GM20431 (cell line): ENCODE data around the gene RAB3A.

ENCODE experiments used
- in situ Hi-C: fragments of 300-500 bp; cut with MseI, MboI; formaldehyde crosslinking; loops from one replicate; pipeline ENCODE4 v1.15.0; 2020; ENCODE audit warnings: low sequenced_read_pairs; ENCODE audit not compliant: unreplicated experiment

The RAB3A gene

DNA sequence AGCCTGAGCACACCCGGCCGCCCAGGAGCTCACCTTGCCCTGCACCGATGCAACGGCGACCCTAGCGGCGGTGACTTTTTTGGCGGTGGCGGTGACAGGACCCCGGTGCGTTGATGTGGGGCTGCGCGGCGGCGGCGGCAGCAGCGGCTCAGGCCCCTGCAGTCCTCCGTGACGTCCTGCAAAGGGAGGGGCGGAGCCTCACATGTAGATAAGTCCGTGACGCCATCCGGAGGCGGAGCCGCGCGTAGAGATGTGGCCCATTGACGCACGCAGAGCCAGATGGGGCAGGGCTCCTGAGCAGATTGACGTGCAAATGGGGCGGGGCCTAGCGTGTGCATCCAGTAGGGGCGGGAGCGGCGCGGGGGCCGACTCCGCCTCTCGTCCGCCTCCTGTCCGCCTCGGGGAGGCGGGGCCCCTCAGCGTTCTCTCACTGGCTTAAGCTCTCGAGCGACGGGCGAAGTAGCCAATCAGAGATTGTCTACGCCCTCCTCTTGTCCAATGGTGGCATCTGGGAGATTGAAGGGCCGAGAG is at the start of gene RAB3A:
Gene RAB3A, minus strand, starts transcription at position 180 of the 531 bp plus-strand sequence. CDS start 1,302 bp downstream, outside the sequence.
- in situ Hi-C loops, result no loop called here

DNA sequence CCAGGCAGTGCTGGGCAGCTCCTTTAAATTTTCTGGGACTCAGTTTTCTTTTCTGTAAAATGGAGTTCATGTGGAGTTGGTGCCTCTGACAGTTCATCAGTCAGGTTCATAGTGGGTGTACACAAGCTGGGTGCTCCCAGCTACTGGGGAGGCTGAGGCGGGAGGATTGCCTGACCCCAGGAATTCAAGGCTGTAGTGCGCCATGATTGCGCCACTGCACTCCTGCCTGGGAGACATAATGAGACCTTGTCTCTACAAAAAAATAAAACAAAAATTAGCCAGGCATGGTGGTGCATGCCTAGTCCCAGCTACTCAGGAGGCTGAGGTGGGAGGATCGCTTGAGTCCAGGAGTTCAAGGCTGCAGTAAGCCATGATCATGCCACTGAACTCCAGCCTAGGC is 49.3 kb upstream of the RAB3A start:
- in situ Hi-C loops, result no loop called here

DNA sequence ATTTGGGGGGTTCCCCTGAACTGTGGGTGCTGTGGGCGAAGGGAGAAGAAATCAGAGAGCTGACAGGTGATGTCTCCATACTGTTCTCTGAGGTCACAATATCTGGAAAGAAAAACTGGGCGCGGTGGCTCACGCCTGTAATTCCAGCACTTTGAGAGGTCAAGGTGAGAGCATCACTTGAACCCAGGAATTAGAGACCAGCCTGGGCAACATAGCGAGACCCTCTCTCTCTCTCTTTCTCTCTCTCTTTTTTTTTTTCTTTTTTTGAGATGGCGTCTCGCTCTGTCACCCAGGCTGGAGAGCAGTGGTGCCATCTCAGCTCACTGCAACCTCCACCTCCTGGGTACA is 48.5 kb upstream of the RAB3A start:
- in situ Hi-C loops, result no loop called here

- in situ Hi-C loops, result no loop called here
Measured at GRCh38 chr19:18251587-18252369, 47.9 kb upstream of the RAB3A start.

GRCh38 chr19:18249834-18250233 is 46.0 kb upstream of the RAB3A start:
- in situ Hi-C loops, result no loop called here

- in situ Hi-C loops, result no loop called here
Measured at GRCh38 chr19:18245297-18245696, 41.5 kb upstream of the RAB3A start.

- in situ Hi-C loops, result no loop called here
Measured at GRCh38 chr19:18239303-18239702, 35.5 kb upstream of the RAB3A start.

GRCh38 chr19:18234194-18234593 is 30.4 kb upstream of the RAB3A start:
- in situ Hi-C loops, result no loop called here

DNA sequence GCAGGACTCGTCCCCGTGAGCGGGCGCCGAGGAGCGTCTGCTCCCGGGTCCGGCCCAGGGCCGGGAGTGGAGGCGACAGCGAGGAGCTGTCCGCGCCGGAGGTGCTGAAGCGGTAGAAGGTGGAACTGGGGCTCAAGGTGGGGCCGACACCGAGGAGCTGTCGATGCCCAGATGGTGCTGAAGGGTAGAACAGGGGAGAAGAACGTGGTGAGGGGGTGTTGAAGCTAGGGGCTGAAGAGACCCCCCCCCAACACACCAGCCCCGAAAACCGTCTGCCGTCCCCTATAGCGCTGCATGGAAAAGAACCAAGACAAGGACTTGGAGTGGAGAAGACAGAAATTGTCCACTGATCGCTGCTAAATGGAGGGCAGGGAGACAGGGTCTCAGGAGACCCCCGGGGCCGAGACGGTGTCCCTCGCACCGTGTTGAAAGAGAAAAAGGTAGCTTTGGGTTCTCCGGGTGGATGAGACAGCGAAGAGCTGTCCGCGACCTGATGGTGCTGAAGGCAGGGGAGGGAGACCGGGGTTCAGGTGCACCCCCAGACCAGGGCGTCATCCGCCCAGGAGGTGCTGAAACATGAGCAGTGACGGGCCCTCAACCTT is 29.5 kb upstream of the RAB3A start:
- in situ Hi-C loops, result no loop called here

- in situ Hi-C loops, result no loop called here
Measured at GRCh38 chr19:18232540-18233223, 28.8 kb upstream of the RAB3A start.

DNA sequence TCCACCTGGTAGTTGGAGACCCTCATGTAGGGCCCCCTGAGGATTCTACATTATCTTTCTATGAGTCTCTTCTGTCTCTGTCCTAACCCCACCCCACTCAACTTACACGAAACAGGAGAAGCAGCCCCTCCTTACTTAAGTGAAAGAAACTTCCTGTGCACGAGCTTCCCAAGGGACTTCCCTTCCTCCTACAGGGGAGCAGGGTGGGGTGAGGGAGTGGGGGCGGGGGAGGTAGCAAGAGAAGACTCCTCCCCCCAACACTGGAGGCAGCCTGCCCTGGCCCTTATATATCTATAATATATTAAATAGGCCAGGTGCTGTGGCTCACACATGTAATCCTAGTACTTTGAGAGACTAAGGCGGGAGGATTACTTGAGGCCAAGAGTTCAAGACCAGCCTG is 27.9 kb upstream of the RAB3A start:
- in situ Hi-C loops, result no loop called here

DNA sequence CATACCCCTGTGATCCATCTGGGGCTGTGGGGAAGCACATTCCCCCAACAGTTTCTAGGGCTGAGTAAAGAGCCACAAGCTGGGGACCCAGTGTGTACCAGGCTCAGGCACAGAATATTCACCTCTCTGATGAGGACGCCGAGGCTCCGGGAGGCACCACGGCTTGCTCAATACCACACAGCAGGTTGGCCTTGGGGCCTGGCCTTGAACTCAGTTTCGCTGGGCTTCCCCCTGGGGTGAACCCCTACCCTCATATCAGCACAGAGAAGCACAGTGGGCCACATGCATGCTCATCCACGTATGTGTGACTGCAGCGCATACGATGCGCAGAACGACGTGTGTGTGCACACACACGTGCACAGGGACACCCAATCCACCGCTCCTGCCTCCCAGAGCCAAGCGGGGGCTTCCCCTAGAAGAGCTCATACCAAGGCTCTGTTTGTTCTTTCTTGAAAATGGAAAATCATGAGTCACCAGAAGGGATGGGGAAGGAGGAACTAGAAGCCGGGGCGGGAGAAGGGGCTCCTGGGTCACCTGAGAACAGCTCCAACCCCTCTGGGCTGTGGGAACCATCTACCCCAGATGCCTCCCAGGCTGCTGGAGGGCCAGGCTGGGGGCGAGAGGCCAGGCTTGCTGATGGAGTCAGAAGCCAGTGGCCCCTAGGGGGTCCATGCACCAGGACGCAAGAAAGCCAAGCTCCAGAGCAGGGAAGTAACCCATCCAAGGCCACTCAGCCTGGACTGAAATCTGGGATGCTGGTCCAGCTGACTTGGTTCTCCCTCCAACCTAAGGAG is 27.3 kb upstream of the RAB3A start:
- in situ Hi-C loops, result no loop called here

DNA sequence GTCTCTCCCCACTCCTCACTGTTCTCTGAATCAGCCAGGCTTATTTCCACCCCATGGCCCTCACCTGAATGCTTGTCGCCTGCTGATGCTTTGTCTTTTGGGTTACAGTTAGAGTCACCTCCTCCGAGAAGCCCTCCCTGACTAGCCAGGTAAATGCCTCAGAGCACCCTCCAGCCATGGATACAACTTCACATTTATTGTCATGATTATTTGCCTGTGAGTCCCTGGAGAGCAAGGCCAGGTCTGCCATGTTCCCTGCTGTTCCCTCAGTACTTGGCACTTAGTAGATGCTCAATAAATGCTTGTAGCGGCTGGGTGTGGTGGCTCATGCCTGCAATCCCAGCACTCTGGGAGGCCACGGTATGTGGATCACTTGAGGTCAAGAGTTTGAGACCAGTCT is 26.1 kb upstream of the RAB3A start:
- in situ Hi-C loops, result no loop called here

DNA sequence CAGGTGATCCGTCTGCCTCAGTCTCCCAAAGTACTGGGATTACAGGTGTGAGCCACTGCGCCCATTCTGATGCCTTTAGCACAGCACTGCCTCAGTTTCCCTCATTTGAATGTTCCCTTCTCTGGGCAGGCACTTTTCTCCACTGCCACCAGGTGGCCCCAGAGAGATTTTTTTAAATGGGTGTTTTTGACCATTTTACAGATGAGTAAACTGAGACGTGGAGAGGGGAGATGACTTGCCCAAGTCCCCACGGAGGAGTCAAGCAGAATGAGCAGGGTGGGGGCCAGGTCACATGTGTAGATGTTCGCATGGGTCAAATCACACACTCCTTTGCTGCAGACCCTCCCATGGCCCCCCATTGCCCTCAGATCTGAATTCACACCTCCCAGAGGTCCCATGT is 25.6 kb upstream of the RAB3A start:
- in situ Hi-C loops, result no loop called here

DNA sequence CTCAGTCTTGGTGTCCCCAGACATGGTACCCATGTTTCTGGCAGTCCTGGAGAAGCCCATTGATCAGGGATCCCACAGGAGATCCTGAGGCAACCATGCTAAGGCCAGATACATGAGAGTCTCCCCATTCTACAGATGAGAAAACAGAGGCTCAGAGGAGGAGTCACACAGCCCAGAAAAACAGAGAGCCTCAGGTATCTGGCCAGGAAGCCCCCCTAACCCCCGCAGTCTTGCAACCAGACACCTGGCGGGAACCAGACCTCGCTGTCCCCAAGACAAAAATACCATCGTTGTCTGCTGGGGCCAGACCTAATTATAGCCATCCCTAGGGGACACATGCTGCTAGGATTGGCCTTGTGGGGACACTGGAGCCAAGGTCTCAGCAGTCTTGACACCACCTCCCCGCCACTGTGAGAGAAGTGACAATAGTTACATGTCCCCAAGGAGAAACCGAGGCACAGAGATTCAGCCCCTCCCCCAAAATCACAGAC is 24.0 kb upstream of the RAB3A start:
- in situ Hi-C loops, result no loop called here

DNA sequence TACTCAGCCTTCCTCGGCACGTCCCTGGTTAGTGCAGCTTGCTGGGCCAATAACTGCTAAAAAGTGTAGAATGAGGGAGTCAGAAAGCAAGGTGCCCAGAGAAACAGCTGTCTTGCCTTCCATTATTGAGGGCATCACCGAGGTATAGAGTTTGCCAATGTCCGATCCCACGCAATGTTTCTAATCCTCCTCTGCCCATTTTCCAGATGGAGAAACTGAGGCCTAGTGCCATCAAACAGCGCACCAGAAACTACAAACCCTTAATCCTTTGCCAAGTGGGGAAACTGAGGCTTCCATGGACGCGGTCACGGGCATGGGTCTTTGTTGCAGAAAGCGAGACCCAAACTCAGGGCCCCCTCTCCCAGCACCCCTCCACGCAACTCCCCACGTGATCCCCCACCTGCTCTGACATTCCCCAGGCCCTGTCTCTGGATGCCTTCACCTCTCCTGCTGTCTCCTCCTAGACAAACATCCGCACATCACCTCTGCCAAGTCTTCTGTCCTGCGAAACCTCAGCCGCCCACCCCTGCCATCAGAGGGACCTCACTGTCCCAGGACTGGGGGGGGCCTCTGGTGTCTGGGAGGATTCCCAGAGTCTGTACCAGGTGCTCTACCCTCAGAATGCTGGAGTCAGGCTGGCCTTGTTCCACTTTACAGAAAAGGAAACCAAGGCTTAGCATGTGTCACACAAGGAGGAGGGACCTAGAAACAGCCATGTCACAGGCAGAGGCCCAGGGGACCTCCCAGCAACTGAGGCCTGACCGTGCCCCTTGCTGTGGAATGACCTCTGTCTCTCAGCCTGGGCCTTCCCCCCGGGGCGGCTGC is 23.3 kb upstream of the RAB3A start:
- in situ Hi-C loops, result no loop called here

DNA sequence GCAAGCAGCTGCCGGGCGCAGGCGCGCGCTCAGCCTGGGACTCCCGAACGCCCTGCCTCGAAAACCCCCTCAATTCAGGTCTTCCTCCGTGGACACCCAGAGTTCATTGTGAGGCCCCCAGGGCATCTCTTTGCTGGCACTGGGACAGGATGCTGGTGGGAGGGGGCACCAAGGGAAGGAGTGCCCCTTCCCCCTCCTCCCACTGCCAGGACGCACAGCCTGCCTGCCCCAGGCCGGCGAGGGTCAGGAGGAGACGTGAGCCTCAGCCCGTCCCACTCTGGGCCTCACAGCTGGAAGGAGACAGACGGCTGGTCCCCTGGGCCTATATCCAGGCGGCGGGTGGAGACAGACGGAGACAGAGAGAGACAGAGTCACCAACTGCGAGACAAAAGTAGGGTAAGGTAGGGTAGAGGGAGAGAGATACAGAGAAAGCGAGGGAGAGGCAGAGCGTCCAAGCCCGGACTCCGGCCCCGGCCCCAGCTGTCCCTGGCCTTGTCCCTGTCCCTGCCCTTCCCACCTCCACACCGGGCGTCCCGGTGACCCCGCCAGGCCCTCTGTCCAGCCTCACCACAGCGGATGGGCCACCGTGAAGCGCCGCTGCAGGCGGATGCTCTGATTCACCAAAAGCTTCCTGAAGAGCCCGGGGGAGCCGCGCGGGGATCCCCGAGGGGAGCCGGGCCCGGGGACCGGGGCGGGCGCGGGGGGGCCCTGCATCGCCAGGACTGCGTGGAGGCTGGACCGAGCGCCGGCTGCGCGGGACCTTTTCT is 22.0 kb upstream of the RAB3A start, which contains the start of gene PDE4C:
Gene PDE4C, minus strand, starts transcription at position 737 of the 767 bp plus-strand sequence. Its CDS starts 23 bp downstream, at position 714.
- in situ Hi-C loops, result no loop called here

- in situ Hi-C loops, result no loop called here
Measured at GRCh38 chr19:18225355-18225701, 21.5 kb upstream of the RAB3A start.
